ENCODE results near the gene COPZ2.
A peak's percentile ranks its signal among the peaks of the same experiment; 100 is the strongest.

COPZ2 gene

DNA sequence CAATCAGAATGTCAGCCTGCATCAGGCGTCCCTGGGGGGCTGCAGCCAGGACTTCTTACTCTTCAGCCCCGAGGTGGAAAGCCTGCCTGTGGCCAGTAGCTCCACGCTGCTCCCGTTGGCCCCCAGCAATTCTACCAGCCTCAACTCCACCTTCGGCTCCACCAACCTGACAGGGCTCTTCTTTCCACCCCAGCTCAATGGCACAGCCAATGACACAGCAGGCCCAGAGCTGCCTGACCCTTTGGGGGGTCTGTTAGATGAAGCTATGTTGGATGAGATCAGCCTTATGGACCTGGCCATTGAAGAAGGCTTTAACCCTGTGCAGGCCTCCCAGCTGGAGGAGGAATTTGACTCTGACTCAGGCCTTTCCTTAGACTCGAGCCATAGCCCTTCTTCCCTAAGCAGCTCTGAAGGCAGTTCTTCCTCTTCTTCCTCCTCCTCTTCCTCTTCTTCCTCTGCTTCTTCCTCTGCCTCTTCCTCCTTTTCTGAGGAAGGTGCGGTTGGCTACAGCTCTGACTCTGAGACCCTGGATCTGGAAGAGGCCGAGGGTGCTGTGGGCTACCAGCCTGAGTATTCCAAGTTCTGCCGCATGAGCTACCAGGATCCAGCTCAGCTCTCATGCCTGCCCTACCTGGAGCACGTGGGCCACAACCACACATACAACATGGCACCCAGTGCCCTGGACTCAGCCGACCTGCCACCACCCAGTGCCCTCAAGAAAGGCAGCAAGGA lies 21.0 kb upstream of the COPZ2 start:
- Histone ChIP-seq H2AFZ (ENCODE audit: low read length) (no peak overlapping the region), H3K9me2 (replicated peaks; ENCODE audit: low read depth, low read length) (no peaks in the 10 kb centered on the region), H3K27me3 (ENCODE audit: insufficient read depth, low read length, poor library complexity, severe bottlenecking) (no peaks in the 10 kb centered on the region), H3K9ac (ENCODE audit: low read depth, low read length, poor library complexity, severe bottlenecking) (no peak overlapping the region), H3F3A (ENCODE audit: low read depth) (no peaks in the 10 kb centered on the region), H3K9me3 (ENCODE audit: insufficient read depth, low read depth, low read length) (no peaks in the 10 kb centered on the region), H4K20me1 (ENCODE audit: insufficient read depth, low read length, poor library complexity, severe bottlenecking) (peaks cover 38% of the 10 kb centered on the region), H3K4me1 (ENCODE audit: insufficient read depth, low read length, poor library complexity, severe bottlenecking) (peaks cover 24% of the 10 kb centered on the region), H3K79me2 (ENCODE audit: insufficient read depth, low read length) (peaks cover 58% of the 10 kb centered on the region), H3K36me3 (ENCODE audit: insufficient read depth, low read length) (peaks cover 77% of the 10 kb centered on the region), H3K4me2 (ENCODE audit: low read depth, low read length, poor library complexity, severe bottlenecking) (no peak overlapping the region), H3K4me3 (ENCODE audit: low read length, poor library complexity, severe bottlenecking) (no peak overlapping the region)
- TF ChIP-seq EZH2phosphoT487 (IDR thresholded peaks at IDR 0.05; ENCODE audit: borderline replicate concordance) = no peak
- TF ChIP-seq, protein P1, sequence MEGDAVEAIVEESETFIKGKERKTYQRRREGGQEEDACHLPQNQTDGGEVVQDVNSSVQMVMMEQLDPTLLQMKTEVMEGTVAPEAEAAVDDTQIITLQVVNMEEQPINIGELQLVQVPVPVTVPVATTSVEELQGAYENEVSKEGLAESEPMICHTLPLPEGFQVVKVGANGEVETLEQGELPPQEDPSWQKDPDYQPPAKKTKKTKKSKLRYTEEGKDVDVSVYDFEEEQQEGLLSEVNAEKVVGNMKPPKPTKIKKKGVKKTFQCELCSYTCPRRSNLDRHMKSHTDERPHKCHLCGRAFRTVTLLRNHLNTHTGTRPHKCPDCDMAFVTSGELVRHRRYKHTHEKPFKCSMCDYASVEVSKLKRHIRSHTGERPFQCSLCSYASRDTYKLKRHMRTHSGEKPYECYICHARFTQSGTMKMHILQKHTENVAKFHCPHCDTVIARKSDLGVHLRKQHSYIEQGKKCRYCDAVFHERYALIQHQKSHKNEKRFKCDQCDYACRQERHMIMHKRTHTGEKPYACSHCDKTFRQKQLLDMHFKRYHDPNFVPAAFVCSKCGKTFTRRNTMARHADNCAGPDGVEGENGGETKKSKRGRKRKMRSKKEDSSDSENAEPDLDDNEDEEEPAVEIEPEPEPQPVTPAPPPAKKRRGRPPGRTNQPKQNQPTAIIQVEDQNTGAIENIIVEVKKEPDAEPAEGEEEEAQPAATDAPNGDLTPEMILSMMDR (conservative IDR thresholded peaks at IDR 0.05; ENCODE audit: low read length) = no peak

DNA sequence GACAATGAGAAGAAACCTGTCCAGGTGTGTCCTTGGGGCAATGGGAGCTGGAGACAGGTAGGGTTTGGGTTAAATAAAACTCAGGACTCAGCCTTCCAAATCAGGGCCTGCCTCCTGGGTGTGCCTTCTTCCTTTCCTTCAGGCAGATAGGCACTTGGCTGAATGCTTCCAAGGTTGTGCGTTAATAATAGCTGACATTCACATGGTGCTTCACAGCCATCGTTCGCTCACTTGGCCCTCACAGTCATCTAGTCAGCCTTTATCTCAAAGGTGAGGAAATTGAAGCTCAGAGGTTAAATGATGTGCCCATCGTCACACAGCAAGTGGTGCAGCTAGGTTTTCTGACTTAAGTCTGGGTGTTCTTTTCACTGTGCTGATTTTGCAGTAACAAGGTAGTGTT lies 20.0 kb upstream of the COPZ2 start:
- Histone ChIP-seq H2AFZ (ENCODE audit: low read length) (no peak overlapping the region), H3K9me2 (replicated peaks; ENCODE audit: low read depth, low read length) (no peaks in the 10 kb centered on the region), H3K4me3 (ENCODE audit: low read length, poor library complexity, severe bottlenecking) (no peak overlapping the region), H3K27me3 (ENCODE audit: insufficient read depth, low read length, poor library complexity, severe bottlenecking) (no peaks in the 10 kb centered on the region), H3K9me3 (ENCODE audit: insufficient read depth, low read depth, low read length) (no peaks in the 10 kb centered on the region), H3K4me1 (ENCODE audit: insufficient read depth, low read length, poor library complexity, severe bottlenecking) (peaks cover 33% of the 10 kb centered on the region), H3F3A (ENCODE audit: low read depth) (no peaks in the 10 kb centered on the region), H3K79me2 (ENCODE audit: insufficient read depth, low read length) (peaks cover 68% of the 10 kb centered on the region), H4K20me1 (ENCODE audit: insufficient read depth, low read length, poor library complexity, severe bottlenecking) (peaks cover 47% of the 10 kb centered on the region), H3K4me2 (ENCODE audit: low read depth, low read length, poor library complexity, severe bottlenecking) (no peak overlapping the region), H3K9ac (ENCODE audit: low read depth, low read length, poor library complexity, severe bottlenecking) (no peak overlapping the region), H3K36me3 (ENCODE audit: insufficient read depth, low read length) (peaks cover 73% of the 10 kb centered on the region)
- TF ChIP-seq, protein P1 (conservative IDR thresholded peaks at IDR 0.05; ENCODE audit: low read length) = no peak
- no peak for TF ChIP-seq EZH2phosphoT487 (IDR thresholded peaks at IDR 0.05; ENCODE audit: borderline replicate concordance)

DNA sequence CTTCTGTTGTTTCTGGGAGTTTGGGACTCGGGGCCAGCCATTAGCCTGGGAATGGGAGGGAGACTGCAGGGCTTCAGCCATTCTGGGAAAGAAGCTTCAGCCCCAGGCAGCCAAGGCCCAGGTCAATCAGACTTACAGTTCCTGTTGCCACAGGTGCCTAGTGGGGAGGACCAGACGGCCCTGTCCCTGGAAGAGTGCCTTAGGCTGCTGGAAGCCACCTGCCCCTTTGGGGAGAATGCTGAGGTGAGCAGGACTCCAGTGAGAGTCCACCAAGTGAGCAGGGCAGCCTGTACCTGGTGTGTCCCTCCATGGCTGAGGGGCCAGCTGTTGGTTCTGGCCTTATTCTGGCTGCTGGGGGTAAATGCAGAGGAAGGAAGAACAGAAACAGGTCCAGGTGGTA lies 19.3 kb upstream of the COPZ2 start:
- H2AFZ ChIP-seq (ENCODE audit: low read length) = no peak overlapping the region
- no peaks in the 10 kb centered on the region for H3K9me3 ChIP-seq (ENCODE audit: insufficient read depth, low read depth, low read length)
- no peaks in the 10 kb centered on the region for H3K27me3 ChIP-seq (ENCODE audit: insufficient read depth, low read length, poor library complexity, severe bottlenecking)
- H3K79me2 ChIP-seq (ENCODE audit: insufficient read depth, low read length) = peaks cover 75% of the 10 kb centered on the region
- H4K20me1 ChIP-seq (ENCODE audit: insufficient read depth, low read length, poor library complexity, severe bottlenecking) = peaks cover 55% of the 10 kb centered on the region
- peak overlapping the region; percentile 92 for H3K4me2 ChIP-seq (ENCODE audit: low read depth, low read length, poor library complexity, severe bottlenecking)
- H3K9me2 ChIP-seq (replicated peaks; ENCODE audit: low read depth, low read length) = no peaks in the 10 kb centered on the region
- H3K4me3 ChIP-seq (ENCODE audit: low read length, poor library complexity, severe bottlenecking) = peak overlapping the region; percentile 62
- no peaks in the 10 kb centered on the region for H3F3A ChIP-seq (ENCODE audit: low read depth)
- peaks cover 40% of the 10 kb centered on the region for H3K4me1 ChIP-seq (ENCODE audit: insufficient read depth, low read length, poor library complexity, severe bottlenecking)
- TF ChIP-seq, protein P1 (conservative IDR thresholded peaks at IDR 0.05; ENCODE audit: low read length) = no peak
- no peak for TF ChIP-seq EZH2phosphoT487 (IDR thresholded peaks at IDR 0.05; ENCODE audit: borderline replicate concordance)
- peaks cover 67% of the 10 kb centered on the region for H3K36me3 ChIP-seq (ENCODE audit: insufficient read depth, low read length)
- peak overlapping the region; percentile 65 for H3K9ac ChIP-seq (ENCODE audit: low read depth, low read length, poor library complexity, severe bottlenecking)

Measured in Loucy (cell line).